GM18517 (cell line): Measurements from ENCODE around the gene MYO1E.

Experiments
- ATAC-seq: cut with Tn5 transposase; IDR thresholded peaks from one replicate; pipeline ENCODE4 v1.9.1; 2021; ENCODE audit warnings: mild to moderate bottlenecking, moderate library complexity; ENCODE audit not compliant: unreplicated experiment

MYO1E gene

GRCh38 chr15:59271595-59272201 is 101.0 kb downstream of the MYO1E start:
- no peak for ATAC-seq

- no peak for ATAC-seq
Measured at GRCh38 chr15:59268852-59269407, 103.7 kb downstream of the MYO1E start.

- no peak for ATAC-seq
Measured at GRCh38 chr15:59268168-59268851, 104.4 kb downstream of the MYO1E start.

GRCh38 chr15:59266028-59266427 is 106.6 kb downstream of the MYO1E start:
- no peak for ATAC-seq

GRCh38 chr15:59262316-59262715 is 110.4 kb downstream of the MYO1E start:
- ATAC-seq: no peak

DNA sequence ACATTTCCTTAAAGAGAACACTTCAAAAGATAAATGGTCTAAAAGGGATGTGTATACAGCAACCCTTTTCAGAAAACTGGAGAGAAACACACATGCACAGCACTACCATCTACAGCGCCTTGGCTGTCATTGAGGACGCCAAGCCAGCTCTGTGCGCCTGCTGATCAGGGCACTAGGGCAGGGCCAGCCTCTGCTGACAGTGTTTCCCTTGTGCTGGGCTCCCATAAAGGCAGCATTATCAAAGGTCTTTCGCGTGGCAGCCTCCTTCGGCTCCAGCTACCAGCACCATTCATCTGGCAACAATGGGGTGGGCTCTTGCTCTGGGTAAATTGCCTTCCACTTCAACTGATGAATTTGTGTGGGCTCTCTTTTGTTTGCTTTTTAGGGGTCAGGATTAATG is 112.6 kb downstream of the MYO1E start:
- ATAC-seq: no peak

DNA sequence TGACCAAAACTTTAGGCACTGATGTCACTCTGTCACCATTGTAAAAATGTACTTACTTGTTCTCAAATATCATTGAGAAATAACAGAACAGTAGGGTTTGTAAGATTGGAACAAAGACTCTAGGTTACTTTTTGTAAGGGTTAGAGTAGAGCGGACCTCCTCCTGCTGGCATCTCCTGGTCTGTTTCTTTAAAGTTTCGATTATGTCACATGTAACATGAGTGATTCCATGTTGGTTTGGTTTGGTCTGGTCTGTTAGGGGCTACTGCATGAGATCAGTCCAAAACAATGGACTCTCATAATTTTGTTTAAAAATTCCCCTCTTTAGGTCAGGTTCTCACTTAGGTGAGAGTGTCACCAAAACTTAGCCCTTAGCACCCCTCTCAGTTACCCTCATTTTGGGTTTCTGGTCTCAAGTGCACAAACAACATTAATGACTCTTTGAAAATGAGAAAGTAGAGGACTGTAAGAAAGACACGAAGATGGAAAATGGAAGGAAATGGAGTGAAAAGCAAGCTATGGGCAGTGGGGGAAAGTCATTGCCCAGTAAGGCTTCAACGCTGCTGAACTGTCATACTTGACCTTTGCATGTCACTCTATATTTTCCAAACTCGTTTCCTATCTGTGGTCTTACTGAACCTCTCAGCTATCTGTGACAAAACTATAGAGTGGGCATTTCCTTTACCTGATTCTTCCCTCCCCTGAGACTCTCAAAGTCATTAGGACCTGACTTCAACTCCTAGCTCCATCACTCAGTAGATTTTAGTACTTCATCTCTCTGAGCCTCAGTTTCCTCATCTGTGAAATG is 113.3 kb downstream of the MYO1E start:
- no peak for ATAC-seq

GRCh38 chr15:59258317-59258716 is 114.4 kb downstream of the MYO1E start:
- ATAC-seq: no peak

GRCh38 chr15:59257140-59257539 is 115.5 kb downstream of the MYO1E start:
- no peak for ATAC-seq

GRCh38 chr15:59256482-59256881 is 116.2 kb downstream of the MYO1E start:
- no peak for ATAC-seq

DNA sequence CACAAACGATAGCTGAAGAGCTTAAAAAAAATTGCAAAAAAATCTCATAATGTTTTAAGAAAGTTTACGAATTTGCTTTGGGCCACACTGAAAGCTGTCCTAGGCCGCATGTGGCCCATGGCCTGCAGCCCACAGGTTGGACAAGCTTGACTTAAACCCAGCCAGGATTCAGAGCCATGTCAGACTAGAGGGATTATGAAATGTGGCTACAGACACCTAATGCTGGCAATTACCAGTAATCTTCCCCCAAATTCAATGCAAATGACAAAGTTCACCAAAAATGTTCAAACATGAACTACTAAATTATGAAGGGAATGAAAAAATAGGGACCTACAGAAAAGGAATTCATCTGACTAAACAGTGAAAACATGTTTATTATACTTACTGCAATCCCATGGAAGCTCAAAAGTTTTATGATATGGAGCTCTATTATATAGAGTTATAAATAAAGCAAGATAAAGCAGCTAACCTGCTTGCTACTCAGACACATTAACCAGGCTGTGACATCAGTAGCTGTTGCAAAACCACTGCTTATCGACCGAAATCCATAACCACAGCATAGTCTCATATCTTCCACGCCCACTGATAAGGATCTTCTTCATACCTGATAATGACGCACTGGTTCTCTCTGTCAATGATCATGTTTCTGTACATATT is 116.9 kb downstream of the MYO1E start:
- no peak for ATAC-seq

DNA sequence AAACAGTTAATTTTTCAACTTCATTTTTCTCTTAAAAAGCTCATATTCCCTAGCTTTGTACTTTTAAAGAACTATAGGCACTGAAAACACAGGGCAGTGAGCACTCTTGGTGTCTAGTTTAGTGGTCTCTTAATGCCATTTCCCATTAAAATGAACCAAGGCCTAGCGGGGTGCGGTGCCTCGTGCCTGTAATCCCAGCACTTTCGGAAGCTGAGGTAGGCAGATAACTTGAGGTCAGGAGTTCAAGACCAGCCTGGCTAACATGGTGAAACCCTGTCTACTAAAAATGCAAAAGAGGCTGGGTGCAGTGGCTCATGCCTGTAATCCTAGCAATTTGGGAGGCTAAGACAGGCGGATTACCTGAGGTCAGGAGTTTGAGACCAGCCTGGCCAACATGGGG is 120.5 kb downstream of the MYO1E start:
- ATAC-seq: no peak

- peak; percentile 59 for ATAC-seq
Measured at GRCh38 chr15:59251001-59251845, 121.4 kb downstream of the MYO1E start.

DNA sequence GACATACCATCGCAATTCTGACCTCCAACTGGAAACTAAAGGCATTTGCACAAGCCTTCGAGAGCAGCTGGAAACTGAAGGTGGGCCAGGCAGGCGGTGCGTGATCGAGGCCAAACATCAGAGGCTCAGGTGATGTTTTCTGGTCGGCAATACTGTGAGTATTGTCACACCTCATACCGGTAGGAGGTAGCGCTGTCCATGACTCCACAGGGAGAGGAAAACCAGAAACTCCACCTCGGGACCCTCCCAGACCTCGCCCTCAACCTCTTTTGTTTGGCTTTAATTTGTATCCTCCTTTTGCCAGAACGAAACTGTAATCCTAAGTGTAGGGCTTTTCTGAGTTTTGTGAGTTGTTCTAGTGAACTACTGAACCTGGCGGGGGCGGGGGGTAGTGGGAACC is 122.4 kb downstream of the MYO1E start:
- no peak for ATAC-seq

GRCh38 chr15:59249816-59250215 is 122.9 kb downstream of the MYO1E start:
- no peak for ATAC-seq

GRCh38 chr15:59247364-59247763 is 125.3 kb downstream of the MYO1E start:
- ATAC-seq: no peak

GRCh38 chr15:59245559-59245958 is 127.1 kb downstream of the MYO1E start:
- ATAC-seq: no peak

DNA sequence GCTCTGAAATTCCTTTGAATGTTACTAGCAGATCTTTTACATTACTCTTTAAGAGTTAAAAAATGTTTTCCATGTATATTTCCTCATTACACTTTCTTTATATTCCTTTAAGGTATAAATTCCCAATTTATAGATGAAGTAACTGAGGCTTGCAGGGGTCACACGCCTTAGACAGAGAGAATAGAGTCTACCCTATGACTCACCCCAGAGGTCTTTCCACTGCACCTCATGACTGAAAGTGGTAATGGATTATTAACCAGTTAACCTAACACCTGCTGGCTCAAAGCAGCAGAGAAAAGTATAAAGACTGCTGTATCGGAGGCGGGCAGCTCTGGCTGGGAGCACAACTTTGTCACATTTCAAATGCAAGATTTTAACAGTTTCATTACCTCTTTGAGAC is 128.3 kb downstream of the MYO1E start:
- ATAC-seq: peak; percentile 86

DNA sequence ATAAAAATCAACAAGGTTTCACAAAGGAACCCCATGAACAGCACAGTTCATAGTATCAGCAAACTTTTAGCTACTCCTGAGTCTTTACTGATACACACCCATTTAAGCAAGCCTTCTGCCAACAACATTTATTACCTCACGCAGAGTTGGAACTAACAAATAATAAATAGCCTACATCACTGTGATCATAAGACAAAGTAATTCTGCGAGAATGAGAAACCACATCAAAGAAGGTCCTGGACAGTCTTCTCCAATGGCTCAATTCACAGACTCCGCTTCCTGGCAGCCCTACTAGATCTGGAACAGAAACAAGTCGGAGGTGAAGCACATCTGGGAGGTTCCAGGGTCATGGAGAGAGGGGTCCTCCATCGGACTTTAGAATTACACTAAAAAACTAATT is 129.0 kb downstream of the MYO1E start:
- no peak for ATAC-seq

- ATAC-seq: no peak
Measured at GRCh38 chr15:59242649-59243048, 130.0 kb downstream of the MYO1E start.
